GM18517 (cell line): ENCODE measurements around the gene TPCN1.

Source experiments
- ATAC-seq: cut with Tn5 transposase; IDR thresholded peaks from one replicate; pipeline ENCODE4 v1.9.1; 2021; ENCODE audit warnings: mild to moderate bottlenecking, moderate library complexity; ENCODE audit not compliant: unreplicated experiment

Gene TPCN1

DNA sequence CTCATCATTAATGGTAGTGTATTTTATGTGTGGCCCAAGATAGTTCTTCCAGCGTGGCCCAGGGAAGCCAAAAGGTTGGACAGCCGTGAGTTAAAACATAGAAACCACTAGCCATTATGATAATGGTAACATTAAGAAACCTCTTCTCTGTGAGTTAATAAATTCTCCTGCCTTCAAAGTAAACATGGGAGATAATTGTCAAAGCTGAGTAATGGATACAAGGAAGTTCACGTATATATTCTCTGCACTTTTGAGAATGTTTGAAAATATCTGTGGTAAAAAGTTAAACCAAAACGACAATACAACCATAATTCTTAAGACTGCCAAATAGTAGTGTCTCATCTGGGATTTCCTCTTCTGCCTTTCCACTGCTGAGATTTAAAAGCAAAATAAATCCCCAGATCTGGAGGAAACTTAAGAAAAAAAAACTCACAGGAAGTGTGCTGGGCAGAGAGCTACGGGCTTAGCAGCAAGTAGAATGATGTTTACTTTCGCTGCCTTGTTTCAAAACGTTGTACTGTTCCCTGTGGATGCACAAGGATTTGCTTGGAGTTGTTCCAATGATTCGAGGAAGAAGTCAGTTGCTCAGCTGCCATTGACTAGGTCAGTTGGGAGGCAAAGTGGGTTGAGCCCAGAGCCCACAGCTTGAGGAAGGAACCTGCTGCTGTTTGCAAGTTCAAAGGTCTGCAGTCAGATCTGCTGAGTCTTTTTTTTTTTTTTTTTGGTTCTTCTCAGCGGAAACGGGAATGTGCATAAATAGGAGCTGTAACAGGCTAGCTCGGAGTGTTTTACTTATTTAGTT, 1.7 kb downstream of the TPCN1 start:
- no peak for ATAC-seq

DNA sequence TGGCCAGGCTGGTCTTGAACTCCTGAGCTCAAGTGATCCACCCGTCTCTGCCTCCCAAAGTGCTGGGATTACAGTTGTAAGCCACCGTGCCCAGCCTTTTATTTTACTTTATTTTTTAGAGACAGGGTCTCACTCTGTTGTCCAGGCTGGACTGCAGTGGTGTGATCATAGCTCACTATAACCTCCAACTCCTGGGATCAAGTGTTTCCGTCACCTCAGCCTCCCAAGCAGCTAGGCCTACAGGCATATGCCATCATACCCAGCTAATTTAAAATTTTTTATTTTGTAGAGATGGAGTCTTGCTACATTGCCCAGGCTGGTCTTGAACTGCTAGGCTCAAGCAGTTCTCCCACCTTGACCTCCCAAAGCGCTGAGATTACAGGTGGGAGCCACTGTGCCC, 3.7 kb downstream of the TPCN1 start:
- no peak for ATAC-seq

DNA sequence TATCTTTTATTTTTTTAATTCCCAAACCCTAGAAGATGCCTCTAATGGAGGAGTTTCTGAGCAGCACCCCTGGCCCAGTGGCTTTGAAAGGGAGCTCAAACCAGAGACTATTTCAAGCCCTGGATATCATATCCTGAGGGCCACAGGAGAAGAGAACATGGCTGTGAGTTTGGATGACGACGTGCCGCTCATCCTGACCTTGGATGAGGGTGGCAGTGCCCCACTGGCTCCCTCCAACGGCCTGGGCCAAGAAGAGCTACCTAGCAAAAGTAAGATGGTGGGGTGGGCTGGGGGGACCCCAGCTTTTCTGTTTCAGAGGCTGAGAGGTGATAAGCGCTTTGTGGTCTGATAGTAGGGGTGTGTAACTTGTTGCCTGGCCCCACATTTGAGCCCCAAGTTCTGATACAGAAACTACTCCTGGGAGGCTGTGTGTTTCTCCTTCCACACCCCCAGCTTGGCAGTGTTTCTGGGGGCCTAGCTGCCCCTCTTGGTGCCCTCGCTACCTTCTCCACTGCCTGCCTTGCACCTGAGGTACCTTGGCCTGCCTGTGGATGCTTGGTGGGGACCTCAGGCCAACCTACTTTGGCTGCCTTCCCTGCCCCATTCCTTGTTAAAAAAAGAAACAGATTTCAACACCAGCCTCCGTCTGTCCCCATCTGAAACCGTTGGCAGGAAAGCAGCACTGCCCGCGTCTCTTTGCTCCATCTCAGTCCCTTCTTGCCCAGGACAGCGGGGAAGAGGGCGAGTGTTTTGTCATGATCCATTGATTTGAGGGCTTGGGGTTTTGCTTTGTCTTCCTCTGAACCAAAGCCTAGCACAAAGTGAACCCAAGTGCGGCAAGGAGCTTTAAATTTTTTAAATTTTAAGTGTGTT, 5.7 kb downstream of the TPCN1 start:
- no peak for ATAC-seq

DNA sequence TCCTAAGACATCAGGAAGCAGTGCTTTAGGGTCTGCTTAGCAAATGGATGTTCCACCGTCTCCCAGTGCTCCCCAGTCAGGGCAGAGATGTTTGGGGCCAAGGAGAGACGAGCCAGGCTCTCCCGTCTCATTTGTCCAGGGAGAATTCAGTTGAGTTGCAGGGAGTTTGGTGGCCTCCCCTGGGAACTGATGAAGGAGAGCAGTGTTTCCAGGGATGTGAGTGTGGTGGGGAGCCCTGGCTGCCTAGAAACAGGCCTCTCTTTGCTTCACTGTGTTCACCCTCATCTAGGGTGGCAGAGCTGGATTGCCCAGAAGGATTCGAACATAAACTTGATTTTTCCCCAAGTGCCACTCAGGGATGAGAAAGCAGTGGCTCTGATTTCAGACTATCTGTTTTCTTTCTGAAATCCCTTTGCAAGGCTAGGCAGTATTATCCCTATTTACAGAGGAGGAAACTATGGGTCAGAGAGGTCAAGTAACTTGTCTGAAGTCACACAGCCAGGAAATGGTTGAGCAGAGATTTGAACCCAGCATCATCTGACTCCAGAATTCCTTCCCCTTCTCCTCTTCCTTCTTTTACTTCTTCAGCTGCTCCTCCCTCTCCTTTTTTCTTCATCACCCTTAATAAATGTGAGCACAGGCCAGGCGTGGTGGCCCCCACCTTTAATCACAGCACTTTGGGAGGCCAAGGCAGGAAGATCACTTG, 6.6 kb downstream of the TPCN1 start:
- ATAC-seq, result no peak

DNA sequence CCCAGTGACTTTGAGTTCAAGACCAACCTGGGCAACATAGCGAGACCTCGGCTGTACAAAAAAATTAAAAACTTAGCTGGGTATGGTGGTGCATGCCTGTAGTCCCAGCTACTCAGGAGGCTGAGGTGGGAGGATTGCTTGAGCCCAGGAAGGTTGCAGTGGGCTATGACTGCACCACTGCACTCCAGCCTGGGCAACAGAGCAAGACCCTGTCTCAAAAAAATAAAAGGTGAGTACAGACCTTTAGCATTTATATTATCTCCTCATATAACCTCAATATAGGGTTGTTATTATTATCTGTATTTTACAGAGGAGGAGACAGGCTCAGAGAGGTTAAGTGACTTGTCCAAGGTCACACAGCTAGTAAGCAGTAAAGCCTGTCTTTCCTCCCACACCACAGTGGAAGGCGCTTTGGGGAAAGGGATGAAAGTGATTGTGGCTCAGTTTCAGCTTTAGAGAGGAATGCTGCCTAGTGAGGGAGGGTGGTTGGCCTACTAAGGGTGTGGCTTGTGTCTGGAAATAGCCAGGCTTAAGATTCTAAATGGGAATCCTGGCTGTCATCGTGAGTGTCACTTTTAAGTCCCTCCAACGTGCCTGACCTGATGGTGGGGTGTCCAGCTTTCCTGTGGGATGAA, 7.2 kb downstream of the TPCN1 start:
- ATAC-seq, result no peak

DNA sequence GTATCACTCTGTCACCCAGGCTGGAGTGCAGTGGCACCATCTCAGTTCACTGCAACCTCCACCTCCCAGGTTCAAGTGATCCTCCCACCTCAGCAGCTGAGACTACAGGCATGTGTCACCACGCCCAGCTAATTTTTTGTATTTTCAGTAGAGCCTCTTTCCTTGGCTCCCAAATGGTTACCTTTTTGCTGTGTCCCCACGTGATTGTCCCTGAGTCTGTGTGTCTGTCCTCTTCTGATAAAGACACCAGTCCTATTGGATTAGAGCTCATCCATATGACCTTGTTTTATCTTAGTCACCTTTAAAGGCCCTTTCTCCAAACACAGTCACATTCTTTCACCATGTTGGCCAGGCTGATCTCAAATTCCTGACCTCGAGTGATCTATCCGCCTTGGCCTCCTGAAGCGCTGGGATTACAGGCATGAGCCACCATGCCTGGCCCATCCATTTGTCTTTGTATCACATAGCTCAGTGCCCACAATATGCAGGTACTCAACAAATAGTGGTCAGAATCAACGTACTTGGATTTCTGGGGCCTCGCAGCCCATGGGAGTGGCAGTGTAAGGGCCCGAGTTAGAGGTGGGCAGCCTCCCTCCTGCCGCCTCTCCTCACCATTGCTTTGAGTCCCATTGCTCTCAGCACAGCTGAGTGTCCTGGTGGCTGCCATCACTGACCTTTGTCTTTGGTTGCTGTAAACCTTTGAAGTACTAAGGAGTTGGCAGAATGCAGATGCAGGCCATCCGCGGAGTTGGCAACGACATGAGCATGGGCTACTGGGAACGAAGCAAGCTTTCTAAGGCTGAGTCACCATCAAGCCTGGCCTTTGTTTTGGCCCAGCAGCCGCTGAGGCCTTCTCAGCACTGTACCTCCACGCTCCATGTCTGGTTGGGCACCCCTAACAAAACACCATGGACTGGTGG, 9.3 kb downstream of the TPCN1 start:
- ATAC-seq, result no peak

DNA sequence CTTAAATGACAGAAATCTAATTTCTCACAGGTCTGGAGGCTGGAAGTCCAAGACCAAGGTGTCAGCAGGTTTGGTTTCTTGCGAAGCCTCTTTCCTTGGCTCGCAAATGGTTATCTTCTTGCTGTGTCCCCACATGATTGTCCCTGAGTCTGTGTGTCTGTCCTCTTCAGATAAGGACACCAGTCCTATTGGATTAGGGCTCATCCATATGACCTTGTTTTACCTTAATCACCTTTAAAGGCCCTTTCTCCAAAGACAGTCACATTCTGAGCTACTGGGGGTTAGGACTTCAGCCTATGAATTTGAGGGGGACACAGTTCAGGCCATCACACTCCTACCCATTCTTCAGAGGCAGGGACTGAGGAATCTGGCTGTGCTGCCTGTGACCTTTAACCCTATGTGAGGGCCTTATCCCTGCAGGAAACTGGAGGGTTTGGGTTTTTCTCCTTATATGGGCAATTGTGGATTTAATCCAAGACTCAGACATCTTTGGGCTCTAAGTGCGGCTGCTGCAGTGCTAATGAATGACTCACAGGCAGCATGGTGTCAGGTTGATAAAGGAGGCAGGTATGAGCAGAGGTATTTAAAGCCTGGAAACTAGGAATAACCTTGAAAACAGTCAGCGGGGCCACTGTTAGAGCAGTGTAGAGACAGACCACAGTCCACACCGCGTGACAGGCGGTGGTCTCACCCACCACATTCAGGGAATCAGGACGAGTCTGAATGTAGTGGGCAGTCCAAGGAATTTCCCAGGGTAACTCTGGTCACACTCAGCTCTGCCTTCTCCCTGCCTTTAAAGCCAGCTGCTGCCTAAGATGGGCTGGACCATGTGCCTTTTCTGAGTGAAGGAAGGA, 10.2 kb downstream of the TPCN1 start:
- no peak for ATAC-seq

DNA sequence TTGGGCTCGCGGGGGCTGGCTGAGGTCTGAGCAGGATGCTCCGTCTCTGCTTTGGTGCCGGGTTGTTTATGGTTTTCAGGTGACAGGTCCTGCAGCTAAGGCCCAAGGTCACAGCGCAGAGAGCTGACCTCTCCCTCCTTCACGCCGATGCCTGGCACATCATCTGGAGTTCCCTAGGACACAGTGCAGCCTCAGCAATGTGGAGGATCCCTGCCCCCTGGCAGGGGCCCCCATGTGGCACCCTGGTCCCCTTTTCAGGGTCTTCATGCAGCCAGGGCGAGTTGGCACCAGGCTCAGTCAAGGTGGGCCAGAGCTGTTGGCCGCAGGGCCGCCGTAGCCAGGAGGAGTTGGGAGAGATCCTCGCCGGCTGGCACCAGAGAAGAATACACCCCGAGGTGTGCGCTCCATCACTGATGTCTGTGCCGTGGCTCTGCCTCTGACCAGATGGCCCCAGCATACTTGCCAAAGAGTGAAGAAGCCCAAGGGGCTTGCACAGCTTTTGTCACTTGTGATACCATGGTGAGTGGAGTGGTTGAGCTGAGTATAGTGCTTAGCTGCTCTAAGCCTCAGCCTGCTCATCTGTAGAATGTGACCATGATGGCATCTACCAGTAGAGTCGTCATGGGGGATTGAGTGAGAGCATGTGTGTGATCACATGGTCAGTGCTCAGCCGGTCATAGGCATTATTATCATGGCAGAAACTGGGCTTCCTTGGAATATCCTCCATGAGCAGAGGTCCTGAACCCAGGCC, 11.0 kb downstream of the TPCN1 start:
- no peak for ATAC-seq

DNA sequence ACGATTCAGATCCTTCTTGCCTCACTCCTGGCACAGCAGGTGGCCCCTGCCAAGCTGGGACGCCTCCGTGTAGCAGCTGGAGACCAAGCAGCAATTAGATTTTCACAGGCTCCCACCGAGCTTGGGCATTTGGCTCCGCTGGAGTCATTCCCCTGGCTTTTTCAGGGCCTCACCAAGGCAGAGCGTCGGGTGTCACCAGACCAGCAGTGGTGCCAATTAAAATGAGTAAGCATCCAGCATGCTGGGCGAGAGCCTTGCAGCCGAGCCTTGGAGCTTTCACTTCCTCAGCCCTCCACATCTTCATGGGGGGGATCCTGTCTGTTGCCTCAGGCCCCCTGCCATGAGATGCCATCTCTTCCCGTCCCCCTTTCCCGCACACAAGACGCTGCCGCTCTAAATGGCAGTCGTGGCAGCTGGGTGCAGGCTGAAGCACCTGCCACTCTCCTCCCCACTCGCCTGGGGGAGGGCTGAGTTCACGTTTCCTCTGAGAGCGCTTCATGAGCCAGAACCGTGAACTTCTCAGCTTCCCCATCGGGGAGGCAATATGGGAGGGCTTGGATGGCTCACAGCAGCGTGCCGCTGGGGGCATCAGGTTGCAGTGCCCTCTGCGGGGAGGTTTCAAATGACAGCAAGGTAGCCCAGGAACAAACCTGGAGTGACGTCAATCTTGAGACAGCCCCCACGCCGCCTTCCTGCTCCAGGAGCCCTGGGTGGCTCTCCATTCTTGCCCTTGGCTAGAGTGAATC, 11.7 kb downstream of the TPCN1 start:
- ATAC-seq, result peak; percentile 54

DNA sequence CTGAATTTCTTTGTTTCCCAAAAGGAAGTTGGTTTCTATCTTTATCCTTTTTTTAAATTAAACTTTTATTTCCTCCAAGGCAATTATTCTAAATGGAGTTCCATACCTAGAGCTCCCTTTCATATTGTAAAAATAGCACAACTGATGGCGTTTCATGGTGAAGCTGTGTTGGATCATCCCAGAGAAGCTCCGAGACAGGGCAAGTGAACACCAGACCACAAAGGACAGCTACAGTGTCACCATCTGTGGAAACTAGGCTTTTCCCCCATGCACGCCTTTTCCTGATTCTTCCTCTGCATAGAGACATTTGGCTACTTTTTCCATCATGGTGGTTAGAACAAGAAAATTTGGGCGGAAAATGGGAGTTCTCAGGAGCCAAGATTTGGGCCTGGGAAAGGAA, 12.7 kb downstream of the TPCN1 start:
- ATAC-seq, result no peak

DNA sequence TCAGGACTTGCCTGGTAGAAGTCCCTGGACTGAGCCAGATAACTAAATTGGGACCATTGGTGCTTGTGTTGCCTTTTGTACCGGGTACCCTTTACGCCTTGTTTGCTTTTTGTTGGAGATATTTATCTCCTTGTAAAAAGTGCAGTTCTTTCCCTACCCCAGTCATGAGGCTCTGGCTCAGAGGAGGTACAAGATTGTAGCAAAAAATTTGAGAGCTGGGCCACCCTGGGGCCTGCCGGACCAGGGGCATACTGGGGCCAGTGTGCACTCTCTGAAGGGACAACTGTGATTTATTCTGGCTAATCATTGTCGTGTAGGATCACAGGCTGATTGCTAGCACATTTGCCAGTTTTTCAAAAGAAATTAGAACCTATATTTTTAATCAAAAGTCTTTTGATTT, 13.2 kb downstream of the TPCN1 start:
- no peak for ATAC-seq

DNA sequence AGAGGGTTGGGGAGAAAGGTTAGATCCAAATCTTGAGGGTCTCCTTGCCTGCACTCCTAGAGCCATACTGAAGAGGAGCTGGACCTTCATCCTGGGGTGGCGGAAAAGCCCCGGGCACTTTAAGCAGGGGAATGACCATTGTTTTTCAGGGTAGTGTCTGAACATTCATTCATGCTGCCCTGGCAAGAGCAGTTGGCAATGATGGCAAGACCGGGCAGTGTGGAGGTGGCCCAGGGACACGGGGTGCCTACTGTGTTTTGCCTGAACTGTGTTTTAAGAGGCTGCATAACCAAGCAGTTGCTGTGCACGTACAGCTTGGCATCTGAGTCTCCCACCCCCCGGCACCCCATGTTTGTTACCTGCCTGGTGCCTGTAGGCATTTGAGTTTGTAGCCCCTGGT, 14.7 kb downstream of the TPCN1 start:
- ATAC-seq, result no peak

DNA sequence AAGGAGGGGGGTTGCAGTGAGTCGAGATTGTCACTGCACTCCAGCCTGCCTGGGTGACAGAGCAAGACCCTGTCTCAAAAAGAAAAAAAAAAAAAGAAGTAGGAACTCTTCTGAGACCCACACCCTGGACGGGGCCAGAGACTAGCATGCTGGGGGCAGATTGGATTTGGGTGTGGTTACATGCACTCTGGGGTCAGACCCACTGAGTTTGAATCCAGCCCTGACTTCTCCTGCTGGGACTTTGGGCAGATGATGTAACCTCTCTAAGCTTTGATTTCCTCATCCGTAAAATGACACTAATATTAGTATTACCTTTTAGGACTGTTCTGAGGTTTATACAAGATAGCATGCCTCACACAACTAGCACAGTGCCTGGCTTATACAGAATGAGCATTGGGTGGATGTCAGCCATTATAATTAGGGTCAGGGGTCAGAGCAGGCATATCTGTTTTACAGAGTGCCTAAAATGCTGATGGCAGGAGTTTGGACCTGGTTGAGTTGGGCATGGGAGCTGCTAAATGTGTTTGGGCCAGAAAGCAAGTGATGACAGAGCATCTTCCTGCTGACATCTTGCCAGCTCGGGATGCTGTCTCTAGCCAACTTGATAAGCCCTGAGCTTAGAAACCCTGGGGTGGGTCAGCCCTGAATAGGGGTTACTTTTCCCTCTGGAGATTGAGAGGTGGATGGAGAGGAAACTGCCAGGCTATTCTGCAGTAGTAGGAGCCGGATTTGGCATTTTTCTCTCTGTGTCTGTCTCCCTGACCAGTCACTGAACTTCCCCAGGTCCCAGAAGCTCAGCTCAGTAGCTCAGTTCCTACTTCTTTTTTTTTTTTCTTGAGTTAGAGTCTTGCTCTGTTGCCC, 15.5 kb downstream of the TPCN1 start:
- ATAC-seq, result no peak

DNA sequence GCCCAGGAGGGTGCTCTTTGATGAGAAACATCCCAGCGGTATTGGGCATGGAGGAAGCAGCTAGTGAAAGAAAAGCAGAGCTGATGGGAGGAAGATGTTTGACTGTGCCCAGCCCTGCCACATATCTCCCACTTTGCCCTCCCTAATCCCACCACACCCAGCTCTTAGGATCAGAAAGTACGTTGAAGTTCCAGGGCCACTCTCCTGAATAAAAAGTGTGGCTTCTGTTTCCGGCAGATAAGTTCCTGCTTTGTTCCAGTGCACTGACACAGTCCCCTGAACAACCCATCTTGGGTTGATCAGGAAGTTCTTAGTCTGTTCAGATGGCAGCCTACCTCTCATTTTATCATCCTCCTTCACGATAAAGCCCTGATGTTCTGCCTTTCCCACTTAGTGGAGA, 16.5 kb downstream of the TPCN1 start:
- ATAC-seq, result no peak

DNA sequence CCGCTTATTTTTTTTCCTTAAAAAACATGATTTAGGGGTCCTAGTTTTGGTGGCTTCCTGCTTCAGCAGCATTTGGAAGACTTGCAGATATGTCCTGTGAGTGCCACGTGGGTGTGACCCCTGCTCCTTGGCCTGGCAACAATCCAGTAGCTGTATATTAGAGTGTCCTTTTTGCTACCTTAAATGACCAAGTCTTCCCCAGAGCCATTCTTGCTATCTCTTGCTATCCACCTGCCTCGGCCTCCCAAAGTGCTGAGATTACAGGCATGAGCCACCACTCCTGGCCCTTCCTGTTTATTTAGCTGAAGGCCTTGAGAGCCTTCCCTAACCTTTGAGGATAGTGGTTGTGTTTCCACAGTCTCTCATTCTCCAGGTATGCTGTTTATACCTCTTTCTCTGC, 17.0 kb downstream of the TPCN1 start:
- no peak for ATAC-seq

DNA sequence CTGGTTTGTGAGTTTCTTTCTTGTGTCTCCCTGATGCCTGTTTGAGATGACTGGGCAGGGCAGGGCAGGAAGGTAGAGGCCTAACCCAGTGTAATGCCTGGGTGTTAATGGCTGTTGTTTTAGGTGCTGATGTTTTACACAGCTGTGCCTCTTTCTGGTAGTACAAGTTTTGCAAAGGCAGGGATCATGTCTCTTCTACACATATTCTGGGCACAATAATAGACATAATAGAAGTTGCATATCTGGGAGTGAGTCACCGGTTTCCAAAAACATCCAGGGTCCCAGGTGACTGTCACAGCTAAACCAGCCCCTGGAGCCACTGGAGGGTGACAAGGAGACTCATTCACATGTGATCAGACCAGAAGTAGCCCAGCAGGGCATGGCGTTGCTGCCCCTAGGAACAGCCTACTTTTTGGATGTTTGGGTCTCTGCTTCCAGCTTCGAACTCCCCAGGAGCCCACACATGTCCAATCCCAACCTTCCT, 18.1 kb downstream of the TPCN1 start:
- no peak for ATAC-seq
